Measurements from ENCODE around the gene PLEKHA4. TPM values are rescaled to one million over a fixed set of nuclear protein-coding genes. Genes with fewer than 3 reads are reported as not detected.
A peak's percentile ranks its signal among the peaks of the same experiment; 100 is the strongest.

PLEKHA4 gene
- total and polyA plus RNA-seq, 2 of the 13 experiments (the other 11 are each of a cell fraction or from before 2014, with no cell fraction given), result 4.8 to 6.0 TPM

GRCh38 chr19:48806818-48807589, 61.4 kb downstream of the PLEKHA4 start (continued):
- TF ChIP-seq ZNF784 (CRISPR knock-in tag; IDR thresholded peaks at IDR 0.05; ENCODE audit: borderline replicate concordance) (0 out of 2 replicates have a peak, but pooled peaks have one; percentile 82), ZNF652 (CRISPR knock-in tag; IDR thresholded peaks at IDR 0.05; ENCODE audit: borderline replicate concordance, low read depth) (no peak; the same call in 1 of the 2 replicates), SMAD3 (CRISPR knock-in tag; IDR thresholded peaks at IDR 0.05) (no peak), FUBP1 (CRISPR knock-in tag; IDR thresholded peaks at IDR 0.05; ENCODE audit: borderline replicate concordance) (no peak), ZNF605 (CRISPR knock-in tag; IDR thresholded peaks at IDR 0.05) (0 out of 2 replicates have a peak, but pooled peaks have one; percentile 49), ZNF768 (CRISPR knock-in tag; IDR thresholded peaks at IDR 0.05) (peak; percentile 65), HDAC1 (CRISPR knock-in tag; IDR thresholded peaks at IDR 0.05) (peak; percentile 42; the same call in 1 of the 2 replicates), FIP1L1 (IDR thresholded peaks at IDR 0.05; ENCODE audit: borderline replicate concordance, insufficient read depth, low read depth, low read length) (no peak), GLMP (CRISPR knock-in tag; IDR thresholded peaks at IDR 0.05; ENCODE audit: borderline replicate concordance) (no peak), ZNF3 (CRISPR knock-in tag; IDR thresholded peaks at IDR 0.05) (no peak), ZNF546 (CRISPR knock-in tag; conservative IDR thresholded peaks at IDR 0.05) (peak; percentile 84; the same call in 1 of the 2 replicates), NAIF1 (CRISPR knock-in tag; IDR thresholded peaks at IDR 0.05; ENCODE audit: borderline replicate concordance) (no peak), TBP (CRISPR knock-in tag; IDR thresholded peaks at IDR 0.05) (no peak), ZBTB3 (CRISPR knock-in tag; IDR thresholded peaks at IDR 0.05; ENCODE audit: borderline replicate concordance, low read depth) (peak; percentile 81; the same call in 1 of the 2 replicates), ZZZ3 (CRISPR knock-in tag; IDR thresholded peaks at IDR 0.05; ENCODE audit: borderline replicate concordance) (0 out of 2 replicates have a peak, but pooled peaks have one; percentile 25), RNF2 (conservative IDR thresholded peaks at IDR 0.05; ENCODE audit: low read depth) (no peak), FOXA3 (CRISPR knock-in tag; IDR thresholded peaks at IDR 0.05) (peak; percentile 53; the same call in 1 of the 2 replicates), ZXDC (CRISPR knock-in tag; IDR thresholded peaks at IDR 0.05) (no peak), ZNF367 (CRISPR knock-in tag; IDR thresholded peaks at IDR 0.05; ENCODE audit: borderline replicate concordance) (no peak), ZSCAN12 (CRISPR knock-in tag; IDR thresholded peaks at IDR 0.05) (no peak), GLI4 (CRISPR knock-in tag; IDR thresholded peaks at IDR 0.05; ENCODE audit: borderline replicate concordance) (peak; percentile 68; the same call in 1 of the 2 replicates), NFKBIZ (CRISPR knock-in tag; IDR thresholded peaks at IDR 0.05) (0 out of 2 replicates have a peak, but pooled peaks have one; percentile 43)
